GM18511 (cell line): Measurements from ENCODE around the gene FBXW10.
"Not testable (repeated sequence)": the region's sequence is repeated elsewhere in the genome, so short reads cannot be mapped to it uniquely, and the experiment has no call there.

Experiments used
- ATAC-seq: cut with Tn5 transposase; IDR thresholded peaks from one replicate; pipeline ENCODE4 v1.9.1; 2021; ENCODE audit warnings: mild to moderate bottlenecking, moderate library complexity; ENCODE audit not compliant: unreplicated experiment

The FBXW10 gene

GRCh38 chr17:18753829-18754409, 10.1 kb downstream of the FBXW10 start:
- not testable (repeated sequence) for ATAC-seq

- not testable (repeated sequence) for ATAC-seq
Measured at GRCh38 chr17:18755969-18756368, 12.1 kb downstream of the FBXW10 start.

DNA sequence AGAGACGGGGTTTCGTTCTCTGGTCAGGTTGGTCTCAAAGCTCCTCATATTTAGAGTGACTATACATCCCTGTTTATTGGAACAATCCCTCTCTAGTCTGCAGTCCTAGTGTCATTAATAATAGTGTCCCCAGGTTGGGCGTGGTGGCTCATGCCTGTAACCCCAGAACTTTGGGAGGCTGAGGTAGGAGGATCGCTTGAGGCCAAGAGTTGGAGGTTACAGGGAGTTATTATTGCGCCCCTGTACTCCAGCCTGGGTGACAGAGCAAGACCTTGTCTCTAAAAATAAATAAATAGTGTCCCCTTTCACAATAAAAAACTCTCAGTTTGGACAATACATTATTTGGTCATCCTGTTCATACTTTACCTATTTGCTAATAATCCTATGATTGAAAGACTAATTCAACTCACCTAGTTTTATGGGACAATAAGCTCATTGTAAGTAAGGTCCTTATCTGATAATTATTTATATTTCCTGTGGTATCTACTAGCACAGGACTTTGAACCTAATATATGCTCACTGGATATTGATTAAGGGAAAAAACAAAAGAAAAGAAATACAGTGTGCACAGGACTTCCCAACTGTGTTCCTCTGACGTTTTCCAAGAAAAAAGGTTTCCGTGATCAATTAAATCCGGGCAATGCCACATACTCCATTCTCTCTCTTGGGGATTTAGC, 13.7 kb downstream of the FBXW10 start:
- ATAC-seq: not testable (repeated sequence)

GRCh38 chr17:18758344-18758743, 14.5 kb downstream of the FBXW10 start:
- not testable (repeated sequence) for ATAC-seq

GRCh38 chr17:18760221-18760620, 16.4 kb downstream of the FBXW10 start:
- ATAC-seq: not testable (repeated sequence)

- not testable (repeated sequence) for ATAC-seq
Measured at GRCh38 chr17:18770572-18770971, 26.7 kb downstream of the FBXW10 start.

DNA sequence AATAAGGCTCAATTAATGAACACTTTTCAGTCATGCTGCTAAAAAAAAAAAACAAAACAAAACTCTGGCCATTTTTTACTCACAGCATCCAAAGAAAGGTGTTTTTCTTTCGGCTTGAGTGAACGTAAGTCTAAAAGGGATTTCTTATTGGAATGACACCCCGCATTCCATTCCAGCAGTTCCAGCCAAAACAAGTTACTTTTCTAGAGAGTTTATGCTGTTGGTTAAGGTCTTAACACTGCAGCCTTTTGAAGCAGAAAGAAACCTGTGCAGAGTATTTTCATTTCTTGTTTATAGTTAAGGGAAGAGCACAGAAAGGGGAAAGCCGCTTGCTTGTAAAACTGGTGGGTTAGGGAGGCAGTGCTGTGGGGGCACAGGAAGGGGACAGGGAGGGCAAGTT, 27.2 kb downstream of the FBXW10 start:
- not testable (repeated sequence) for ATAC-seq

- ATAC-seq: no peak
Measured at GRCh38 chr17:18772471-18772870, 28.6 kb downstream of the FBXW10 start.

DNA sequence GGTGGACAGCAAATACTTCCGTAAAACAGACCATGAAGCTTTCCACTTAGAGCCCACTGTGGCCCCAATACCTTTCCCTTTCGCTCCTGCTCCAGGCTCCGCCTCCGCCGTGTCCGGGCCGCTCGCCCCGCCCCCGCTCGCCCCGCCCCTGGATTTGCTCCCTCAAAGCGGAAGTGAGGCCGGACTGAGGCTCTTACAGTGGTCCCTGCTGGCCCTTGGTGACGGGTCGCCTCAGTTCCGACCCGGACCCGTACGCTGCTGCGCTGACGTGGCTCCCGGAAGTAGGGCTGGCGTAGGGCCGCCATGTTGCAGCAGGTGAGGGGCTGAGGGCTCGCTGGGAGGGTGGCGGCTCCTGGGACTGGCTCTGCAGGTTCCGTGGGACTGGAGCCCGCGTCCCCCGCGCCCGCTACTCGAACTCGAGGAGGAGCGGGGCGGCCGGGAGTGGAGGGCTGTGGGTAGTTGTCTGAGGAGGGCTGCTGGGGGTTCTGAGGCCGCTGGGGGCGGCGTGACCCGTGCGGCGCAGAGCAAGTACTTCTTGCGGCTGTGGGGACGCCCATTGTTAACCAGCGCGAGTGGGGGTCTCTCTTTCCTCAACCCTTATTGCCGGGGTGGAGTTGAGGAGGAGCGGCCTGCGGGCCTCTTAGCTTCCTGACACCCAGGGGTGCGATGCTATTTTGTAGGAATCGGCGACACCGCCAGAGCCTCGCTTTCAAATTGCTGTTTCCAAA, 37.3 kb downstream of the FBXW10 start, which contains the start of gene TVP23B:
Gene TVP23B (plus strand): TSS at position 193 of the 728 bp plus-strand sequence. CDS start 111 bp downstream, at position 304.
- peak; percentile 99 for ATAC-seq

DNA sequence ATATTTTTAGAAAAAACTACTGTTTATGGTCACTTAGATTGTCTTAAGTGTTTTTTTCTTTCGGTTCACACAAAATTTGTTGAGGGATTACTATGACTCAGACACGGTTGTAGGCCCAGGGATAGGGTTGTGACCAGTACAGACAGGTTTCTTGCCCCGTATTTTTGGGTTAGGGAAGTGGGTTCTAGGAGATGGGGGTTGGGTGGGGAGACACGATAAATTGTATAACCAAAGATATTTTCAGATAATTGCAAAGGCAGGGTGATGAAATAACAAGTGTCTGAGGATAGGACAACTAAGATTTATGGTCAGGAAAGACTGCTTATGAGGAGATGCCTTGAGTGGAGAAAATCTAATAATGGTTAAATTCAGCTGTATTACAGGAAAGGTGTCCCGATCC, 38.0 kb downstream of the FBXW10 start:
- ATAC-seq: not testable (repeated sequence)

DNA sequence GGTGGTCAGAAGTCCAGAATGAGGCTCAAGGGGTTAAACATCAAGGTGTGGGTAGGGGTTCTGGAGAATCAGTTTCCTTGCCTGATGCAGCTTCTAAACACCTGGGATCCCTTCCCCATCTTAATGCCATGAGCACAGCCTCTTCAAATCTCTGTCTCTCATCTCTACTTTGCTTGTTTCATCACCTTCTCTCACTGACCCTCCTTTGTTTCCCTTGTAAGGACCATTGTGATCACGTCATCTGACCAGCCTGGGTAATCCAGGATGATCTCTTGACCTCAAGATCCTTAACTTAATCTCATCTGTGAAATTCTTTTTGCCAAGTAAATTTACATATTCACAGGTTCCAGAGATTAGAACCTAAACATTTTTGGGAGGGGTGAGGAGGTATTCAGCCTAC, 42.1 kb downstream of the FBXW10 start:
- not testable (repeated sequence) for ATAC-seq

- not testable (repeated sequence) for ATAC-seq
Measured at GRCh38 chr17:18786890-18787289, 43.0 kb downstream of the FBXW10 start.

- ATAC-seq: not testable (repeated sequence)
Measured at GRCh38 chr17:18791402-18791801, 47.5 kb downstream of the FBXW10 start.

GRCh38 chr17:18794841-18795240, 51.0 kb downstream of the FBXW10 start:
- not testable (repeated sequence) for ATAC-seq

- not testable (repeated sequence) for ATAC-seq
Measured at GRCh38 chr17:18796887-18797286, 53.0 kb downstream of the FBXW10 start.

DNA sequence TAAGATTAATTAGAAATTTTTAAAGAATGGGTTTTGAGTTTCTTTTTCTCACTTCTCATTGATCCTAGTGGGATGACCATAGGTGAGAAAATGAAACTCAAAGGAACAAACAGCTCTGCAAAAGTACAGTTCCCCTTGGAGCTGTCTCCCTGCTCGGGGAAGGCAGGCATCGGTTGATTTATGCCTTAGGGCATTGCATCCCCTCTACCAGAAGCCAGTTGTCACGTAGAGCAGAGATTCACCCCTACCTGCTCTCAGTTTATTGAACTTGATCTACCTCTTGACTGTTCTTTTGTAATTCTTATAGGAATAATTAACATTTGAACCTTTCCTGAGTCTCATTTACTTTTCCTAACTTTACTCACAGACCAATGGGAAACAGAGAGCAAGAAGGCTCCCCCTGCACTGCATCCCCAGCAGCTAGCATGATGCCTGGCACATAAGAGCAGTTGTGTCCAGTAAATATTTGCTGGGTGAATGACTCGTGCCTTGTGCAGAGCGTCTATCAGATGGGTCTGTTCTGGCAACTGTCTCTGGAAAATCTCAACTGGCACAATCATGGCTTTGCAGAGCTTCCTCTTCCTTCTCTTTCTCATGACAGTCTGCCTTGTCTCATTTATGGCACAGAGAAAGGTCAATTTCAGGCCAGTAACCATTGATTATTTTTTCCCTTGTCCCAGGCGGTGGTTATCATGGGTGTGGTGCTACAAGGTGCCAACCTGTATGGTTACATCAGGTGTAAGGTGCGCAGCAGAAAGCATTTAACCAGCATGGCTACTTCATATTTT, 59.8 kb downstream of the FBXW10 start:
- not testable (repeated sequence) for ATAC-seq

DNA sequence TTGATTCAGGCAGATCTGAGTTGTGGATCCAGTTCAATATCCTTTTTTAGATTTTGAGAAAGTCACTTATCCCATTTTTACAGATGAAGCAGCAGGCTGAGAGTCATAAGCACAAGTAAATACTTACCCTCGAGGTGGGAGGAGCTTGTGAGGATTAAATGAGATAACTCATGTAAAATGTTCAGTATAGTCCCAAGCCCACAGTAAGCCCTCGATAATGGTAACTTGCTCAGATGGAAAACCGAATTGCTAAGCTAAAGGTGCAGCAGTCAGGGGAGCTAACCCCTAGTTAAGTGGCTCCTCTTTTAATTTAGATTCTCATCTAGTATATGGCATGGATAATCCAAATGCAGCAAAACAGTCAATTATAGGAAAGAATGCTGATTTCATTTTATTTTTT, 72.1 kb downstream of the FBXW10 start:
- not testable (repeated sequence) for ATAC-seq

DNA sequence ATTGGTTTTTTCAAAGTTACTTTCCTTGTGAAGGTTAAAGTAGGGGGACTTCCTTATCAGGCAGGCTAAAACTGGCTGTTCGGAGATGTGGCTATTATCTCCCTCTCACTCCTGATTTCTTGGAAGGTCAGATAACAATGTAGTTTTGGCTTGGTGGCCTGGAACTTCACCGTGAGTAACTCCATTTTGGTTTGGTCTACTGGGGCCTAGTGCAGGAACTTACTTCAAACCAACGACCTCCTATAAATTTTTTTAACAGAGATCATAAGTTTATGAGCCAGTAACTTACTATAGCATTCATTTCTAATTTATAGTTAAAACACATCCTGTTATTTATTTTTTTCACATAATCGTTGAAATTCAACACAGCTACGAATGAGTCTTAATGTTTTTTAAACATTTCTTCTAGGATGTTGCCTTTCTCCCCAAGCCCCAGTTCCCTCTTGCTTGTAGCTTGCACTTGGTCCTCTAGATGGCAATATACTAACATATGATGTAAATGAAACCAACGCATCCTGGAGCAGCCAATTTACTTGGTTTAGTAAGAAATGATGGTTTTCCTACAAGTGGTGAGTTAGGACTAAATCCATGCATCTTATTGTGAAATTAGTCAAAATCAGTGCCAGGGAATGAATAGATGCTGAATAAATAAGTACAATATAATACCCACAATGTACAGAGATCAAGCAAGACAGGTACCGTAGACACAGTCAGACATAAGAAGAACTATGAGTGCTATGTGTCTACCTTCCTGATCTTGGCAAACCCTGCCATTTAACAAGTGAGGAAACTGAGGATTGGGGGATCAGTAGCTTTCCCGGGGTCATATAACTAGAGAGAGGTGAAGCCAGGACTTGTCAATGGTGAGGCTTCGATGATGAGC, 72.9 kb downstream of the FBXW10 start:
- not testable (repeated sequence) for ATAC-seq

- ATAC-seq: not testable (repeated sequence)
Measured at GRCh38 chr17:18821430-18821829, 77.6 kb downstream of the FBXW10 start.

- ATAC-seq: not testable (repeated sequence)
Measured at GRCh38 chr17:18827613-18828012, 83.8 kb downstream of the FBXW10 start.
